NCI-H2196 treated with DMSO at 0.1 percent for 48 hours (cell line): ENCODE data around the gene NFE2L1.
"Not testable (repeated sequence)": the region's sequence is repeated elsewhere in the genome, so short reads cannot be mapped to it uniquely, and the experiment has no call there.

Source experiments
- DNase-seq: peaks from one replicate; lab custom pipeline; 2025; ENCODE audit not compliant: unreplicated experiment; lab: John Stamatoyannopoulos, UW

The NFE2L1 gene

DNA sequence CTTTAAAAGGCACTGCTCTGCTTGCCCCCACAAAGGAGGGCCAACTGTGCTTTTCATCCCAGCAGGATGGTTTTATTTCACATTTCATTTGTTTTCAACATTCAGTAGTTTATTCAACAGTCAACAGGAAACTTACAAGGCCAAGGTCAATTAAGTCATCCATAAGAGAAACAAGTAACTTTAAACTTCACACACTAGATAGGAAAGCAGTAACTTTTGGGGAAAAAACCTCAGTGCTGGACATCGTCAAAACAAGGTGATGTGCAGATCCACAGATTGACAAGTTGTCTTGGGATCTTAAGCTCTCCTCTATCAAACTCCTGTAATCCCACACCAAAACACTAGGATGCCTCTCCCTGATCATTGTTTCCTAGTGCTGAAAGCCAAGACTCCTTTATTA, 18.5 kb downstream of the NFE2L1 start:
- no peak for DNase-seq

DNA sequence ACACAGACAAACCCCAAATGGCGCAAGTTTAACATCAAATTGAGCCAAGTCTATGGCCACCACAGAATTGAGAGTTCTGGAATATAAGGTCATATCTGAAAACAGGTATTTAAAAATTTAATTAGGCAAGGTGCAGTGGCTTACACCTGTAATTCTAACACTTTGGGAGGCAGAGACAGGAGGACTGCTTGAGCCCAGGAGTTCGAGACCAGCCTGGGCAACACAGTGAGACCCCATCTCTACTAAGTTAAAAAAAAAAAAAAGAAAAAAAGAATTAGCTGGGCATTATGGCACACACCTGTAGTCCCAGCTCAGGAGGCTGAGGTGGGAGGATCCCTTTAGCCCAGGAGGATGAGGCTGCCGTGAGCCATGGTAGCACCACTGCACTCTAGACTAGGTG, 19.1 kb downstream of the NFE2L1 start:
- DNase-seq, result no peak

DNA sequence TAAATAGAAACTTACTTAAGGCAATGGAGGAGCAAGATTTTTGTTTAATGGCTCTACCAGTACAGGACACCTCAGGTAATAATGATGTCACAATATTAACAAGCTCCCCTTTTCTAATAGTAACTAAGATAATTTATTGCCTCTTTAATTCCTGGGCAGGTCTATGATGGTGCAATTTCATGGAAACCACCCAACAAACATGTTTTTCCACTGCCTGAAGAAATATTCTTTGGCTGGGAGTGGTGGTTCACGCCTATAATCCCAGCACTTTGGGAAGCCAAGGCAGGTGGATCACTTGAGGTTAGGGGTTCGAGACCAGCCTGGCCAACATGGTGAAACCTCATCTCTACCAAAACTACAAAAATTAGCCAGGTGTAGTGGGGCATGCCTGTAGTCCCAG, 19.6 kb downstream of the NFE2L1 start:
- not testable (repeated sequence) for DNase-seq

DNA sequence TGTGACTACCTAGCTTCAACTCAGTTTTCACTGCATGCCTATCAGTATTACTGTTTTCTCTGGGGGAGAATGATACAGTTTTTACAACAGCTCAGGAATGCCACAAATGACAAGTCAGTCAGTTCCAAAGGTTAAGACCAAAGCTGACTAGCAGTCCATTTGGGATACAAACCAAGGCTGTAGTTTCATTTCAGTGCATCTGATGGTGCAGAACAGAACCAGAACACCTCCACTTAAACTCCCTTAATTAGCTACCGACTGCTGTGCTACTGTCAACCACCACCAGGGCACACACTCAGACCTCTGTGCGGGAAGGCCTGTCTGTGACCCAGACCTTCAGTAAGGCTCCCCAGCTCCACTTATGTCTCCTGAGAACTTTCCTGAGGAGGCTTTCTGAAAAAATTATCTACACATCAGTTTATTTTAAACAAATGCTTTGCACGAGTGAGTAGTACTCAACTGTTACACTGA, 20.4 kb downstream of the NFE2L1 start:
- no peak for DNase-seq

DNA sequence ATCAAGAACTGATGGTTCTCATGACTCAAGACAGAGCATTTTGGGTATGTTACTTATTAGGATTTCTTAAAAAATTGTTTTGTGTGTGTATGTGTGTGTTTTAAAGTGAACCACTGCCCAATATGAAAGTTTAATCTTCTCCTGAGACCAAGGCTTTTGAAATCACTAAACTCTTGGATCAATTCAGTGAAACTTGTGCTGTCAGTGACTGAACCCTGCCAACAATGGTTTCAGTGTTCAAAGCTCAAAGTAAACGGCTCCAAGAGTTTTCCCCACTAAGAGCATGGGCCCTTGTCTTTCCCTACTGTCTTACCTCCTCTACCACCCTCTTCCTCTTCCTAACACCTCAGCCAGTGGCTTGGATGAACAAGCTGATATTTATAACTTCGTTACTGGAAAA, 22.0 kb downstream of the NFE2L1 start:
- no peak for DNase-seq

DNA sequence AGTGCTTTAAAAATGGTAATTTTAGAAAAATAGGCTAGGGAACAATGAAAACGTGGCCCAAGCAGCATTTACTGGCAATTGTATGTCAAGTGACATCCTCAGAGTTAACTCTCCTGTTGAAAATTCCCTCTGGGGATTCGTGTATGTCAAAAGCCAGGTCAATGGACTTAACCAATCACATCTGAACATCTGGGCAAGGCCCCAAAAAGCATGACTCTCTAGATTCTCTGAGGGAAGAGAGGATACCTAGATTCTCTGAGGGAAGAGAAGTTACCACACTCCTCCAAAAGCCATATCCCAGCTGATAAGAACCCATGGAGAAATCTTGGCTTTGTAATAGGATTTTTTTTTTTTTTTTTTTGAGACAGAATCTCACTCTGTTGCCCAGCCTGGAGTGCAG, 23.5 kb downstream of the NFE2L1 start:
- no peak for DNase-seq

DNA sequence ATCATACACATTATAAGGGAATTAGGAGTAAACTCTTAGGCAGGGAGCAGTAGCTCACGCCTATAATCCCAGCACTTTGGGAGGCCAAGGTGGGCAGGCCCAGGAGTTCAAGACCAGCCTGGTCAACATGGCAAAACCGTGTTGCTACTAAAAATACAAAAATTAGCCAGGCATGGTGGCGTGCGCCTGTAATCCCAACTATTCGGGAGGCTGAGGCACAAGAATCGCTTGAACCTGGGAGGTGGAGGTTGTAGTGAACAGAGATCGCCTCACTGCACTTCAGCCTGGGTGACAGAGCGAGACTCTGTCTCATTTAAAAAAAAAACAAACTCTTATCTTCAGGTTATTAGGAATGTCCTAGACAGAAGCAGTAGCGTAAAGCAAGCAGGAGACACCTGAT, 24.7 kb downstream of the NFE2L1 start:
- DNase-seq, result not testable (repeated sequence)

DNA sequence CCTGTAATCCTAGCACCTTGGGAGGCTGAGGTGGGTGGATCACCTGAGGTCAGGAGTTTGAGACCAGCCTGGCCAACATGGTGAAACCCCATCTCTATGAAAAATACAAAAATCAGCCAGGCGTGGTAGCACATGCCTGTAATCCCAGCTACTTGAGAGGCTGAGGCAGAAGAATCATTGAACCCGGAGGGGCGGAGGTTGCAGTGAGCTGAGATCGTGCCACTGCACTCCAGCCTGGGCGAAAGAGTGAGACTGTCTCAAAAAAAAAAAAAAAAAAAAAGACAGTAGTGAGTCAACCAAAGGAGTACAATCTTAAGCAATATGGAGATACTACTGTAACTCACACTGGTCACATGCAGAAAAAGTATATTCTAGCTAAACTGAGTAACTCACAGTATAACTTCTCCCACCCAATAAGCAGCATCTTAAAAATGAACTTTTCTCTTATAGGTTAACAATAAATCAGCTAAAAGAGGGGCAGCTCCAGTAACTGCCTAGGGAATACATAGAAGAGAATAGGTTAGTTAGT, 25.5 kb downstream of the NFE2L1 start:
- not testable (repeated sequence) for DNase-seq

DNA sequence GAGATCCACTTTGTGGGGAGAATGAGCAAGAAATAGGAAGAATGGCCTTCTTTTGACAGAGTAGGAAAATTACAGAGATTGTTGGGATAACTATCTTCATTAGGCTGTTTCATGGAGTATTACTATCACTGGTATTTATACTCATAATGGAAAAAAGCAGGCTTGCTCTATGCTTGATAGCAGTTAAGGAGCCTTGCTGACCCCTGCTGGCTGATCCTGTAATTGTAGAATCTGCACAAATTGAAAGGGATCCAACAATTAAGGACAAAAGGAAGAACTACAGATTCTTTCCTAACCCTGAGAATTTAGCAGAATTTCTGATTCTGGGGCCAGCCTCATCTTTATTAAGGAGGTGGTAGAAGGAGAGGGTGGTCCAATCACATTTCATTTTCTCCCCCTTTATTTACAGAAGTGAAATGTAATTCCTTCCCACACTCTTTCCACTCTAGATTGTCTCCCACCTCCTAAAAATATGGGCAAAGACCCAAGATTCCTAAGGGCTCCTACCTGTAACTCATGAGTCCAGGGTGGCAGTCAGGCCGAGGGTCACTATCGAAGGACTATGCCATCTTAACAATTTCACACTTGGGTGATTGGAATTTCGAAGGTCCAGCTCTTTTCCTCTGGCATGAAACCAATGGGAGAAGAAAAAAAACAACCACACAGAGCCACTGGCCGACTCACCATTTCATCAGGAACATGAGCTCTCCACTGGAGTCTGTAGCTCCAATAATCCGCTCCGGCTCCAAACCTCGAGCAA, 26.3 kb downstream of the NFE2L1 start:
- DNase-seq, result peak; percentile 54

DNA sequence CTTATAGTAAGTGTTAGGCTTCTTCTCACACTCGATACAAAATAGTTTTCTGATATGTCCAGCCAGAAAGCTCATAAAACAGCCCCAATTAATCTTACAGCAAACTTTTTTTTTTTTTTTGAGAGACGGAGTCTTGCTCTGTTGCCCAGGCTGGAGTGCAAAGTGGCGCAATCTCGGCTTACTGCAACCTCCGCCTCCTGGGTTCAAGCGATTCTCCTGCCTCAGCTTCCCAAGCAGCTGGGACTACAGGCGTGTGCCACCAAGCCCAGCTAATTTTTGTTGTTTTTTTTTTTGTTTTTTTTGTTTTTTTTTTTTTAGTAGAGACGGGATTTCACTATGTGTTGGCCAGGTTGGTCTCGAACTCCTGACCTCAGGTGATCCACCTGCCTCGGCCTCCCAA, 29.0 kb downstream of the NFE2L1 start:
- not testable (repeated sequence) for DNase-seq

DNA sequence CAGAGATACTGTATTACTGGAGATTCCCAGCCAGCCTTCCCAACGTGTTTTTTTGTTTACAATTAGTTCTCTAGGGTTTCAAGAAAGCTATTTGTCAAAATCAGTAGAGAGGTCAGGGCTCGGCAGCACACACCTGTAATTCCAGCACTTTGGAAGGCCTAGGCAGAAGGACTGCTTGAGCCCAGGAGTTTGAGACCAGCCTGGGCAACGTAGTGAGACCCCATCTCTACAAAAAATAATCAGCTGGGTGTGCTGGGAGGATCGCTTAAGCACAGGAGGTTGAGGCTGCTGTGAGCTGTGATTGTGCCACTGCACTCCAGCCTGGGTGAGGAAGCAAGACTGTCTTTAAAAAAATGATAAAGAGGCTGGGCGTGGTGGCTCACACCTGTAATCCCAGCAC, 33.7 kb downstream of the NFE2L1 start:
- DNase-seq, result no peak

DNA sequence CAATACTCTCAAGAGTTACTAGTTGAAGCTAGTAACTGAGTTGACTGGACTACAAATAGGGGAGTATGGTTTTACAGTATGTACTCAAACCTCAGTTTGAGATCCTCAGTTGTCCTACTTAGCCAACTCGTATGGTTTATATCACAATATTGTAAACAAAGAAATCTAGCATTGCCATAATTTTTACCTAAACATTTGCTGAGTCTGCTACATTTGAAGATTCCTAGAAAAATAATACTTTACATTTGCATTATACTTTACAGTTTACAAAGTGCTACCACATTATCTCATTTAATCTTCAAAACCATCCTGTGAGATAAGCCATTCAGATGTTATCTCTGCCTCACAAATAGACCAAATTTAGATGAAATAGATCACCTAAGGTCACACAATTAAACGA, 36.8 kb downstream of the NFE2L1 start:
- no peak for DNase-seq

DNA sequence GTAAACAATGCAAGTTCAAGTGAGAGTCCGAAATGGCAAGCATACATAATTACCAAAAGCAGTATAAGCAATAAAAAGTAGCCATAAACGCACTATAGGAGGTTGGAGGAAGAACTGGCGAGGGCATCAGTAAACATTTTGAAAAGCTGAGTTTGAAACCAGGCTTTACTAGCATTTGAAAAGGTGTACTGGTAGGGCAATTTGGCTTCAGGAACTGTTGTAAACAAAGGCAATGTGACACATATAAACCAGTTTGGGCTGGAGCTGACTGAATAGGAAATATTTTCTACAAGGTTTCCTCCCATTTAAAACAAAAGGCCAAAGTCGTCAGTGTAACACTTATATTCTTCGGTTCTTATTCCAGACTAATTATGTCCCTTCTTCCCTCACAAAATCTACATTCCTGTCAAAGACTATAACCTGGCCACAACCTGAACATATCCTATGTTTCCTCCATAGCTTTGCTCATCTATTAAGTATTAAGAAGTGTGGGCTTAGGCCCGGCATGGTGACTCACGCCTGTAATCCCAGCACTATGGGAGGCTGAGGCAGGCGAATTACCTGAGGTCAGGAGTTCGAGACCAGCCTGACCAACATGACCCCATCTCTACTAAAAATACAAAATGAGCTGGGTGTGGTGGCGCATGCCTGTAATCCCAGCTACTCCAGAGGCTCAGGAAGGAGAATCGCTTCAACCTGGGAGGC, 45.3 kb downstream of the NFE2L1 start:
- DNase-seq, result no peak

DNA sequence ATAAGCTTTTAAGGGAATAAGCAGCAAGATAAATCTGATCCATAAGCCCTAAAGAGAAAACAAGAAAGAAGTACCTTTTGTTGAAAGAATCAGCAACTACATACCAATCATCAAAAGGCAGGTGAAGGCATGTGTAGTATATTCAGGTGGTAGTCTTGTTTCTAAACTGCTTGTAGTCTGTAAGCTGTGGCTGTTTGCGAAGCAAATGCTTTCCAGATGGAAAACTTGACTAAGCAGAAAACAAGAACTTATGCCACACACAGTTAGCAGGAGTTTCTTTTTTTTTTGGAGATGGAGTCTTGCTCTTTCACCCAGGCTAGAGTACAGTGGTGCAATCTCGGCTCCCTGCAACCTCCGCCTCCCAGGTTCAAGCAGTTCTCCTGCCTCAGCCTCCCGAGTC, 47.5 kb downstream of the NFE2L1 start:
- no peak for DNase-seq

DNA sequence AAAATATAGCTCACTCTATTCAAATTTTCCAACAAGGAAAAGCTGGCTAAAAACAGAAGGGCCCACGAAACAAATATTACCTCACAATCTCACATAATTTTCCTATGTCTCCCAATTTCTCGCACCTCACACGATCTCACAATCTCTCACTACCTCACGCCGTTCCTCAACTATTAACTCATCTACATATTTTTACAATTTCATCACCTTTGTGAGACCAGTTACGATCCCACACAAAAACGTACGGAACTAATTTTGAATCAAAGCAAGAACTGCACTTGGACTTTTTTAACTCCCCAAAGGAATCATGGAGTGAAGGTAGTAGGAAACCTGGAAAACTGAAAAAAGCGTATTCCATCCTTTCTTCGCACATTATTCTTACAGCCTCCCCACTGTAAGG, 52.0 kb downstream of the NFE2L1 start:
- DNase-seq, result no peak

DNA sequence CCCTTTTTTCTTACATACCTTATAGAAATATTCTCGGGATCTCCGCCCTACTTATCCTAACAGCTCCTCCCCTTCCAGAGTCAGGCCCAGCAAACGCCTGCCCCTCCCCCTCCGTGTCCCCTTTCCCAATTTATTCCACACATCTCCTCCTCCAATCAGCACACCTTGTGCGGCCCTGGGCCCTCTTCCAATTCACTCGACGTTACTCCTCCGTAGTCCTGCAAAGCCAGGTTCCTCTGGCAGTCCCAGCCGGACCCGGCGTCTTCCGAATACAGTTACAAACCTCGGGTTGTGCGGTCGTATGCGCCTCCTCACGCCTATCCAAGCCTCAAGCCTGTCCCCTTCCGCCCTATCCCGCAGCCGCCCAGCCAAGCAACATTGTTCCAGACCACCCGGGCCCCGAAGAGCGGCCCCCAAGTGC, 52.4 kb downstream of the NFE2L1 start:
- peak; percentile 64 for DNase-seq

DNA sequence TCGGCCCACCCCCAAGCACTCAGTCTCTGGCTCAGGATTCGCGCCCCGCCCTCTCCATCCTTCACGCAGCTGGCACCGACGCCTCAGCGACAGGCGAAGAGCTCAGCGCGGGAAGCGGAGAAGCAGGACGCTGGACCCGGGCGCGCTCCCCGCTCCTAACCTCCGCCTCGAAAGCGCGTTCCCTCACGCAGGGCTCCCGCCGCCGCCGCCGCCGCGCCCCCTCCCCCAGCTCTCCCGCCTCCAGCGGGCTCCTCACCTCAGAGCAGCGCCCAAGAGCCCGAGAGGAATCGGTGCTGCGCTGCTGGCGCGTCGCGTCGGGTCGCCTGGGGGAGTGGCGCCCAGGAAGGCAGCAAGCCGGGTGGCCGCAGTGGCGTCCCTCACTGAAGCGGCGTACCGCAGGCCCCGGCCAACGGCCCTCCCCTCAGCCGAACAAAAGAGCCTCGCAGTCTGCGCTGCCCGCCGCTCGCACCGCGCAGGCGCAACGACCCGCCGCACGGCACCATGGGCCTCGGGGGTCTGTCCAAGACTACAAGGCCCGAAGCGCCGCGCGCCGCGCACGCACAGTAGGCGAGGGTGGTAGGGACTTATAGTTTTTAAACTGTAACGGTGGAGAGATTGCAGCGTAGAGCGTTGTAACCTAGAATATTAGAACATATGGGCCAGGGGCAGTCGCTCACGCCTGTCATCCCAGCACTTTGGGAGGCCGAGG, 53.0 kb downstream of the NFE2L1 start, which contains the start of gene CBX1:
CBX1 (minus strand) TSS at position 467 of the 709 bp plus-strand sequence. CDS start 24,474 bp downstream, outside the sequence.
- peak; percentile 92 for DNase-seq

DNA sequence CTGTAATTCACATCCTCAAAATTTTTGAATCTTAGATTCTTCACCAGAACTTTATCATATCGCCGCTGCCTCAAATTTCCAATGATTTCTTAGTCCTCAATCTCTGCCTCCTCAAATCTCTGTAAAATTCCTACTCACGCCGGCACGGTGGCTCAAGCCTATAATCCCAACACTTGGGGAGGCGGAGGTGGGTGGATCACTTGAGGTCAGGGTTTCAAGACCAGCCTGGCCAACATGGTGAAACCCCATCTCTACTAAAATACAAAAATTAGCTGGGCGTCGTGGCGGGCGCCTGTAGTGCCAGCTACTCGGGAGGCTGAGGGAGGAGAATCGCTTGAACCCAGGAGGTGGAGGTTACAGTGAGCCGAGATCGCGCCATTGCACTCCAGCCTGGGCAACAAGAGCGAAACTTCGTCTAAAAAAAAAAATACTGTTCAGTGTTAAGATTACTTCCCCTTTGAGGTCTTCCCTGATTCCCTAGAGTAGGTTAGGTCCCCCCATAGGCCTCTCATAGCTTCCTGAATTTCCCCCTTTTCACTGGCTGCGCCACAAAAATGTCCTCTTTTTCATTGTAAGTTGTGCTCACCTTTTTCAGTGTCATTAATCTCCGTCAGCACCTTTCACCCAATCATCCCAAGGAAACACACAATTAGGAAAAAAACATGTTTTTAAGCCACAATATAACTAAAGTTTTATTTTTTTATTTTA, 54.0 kb downstream of the NFE2L1 start:
- no peak for DNase-seq

DNA sequence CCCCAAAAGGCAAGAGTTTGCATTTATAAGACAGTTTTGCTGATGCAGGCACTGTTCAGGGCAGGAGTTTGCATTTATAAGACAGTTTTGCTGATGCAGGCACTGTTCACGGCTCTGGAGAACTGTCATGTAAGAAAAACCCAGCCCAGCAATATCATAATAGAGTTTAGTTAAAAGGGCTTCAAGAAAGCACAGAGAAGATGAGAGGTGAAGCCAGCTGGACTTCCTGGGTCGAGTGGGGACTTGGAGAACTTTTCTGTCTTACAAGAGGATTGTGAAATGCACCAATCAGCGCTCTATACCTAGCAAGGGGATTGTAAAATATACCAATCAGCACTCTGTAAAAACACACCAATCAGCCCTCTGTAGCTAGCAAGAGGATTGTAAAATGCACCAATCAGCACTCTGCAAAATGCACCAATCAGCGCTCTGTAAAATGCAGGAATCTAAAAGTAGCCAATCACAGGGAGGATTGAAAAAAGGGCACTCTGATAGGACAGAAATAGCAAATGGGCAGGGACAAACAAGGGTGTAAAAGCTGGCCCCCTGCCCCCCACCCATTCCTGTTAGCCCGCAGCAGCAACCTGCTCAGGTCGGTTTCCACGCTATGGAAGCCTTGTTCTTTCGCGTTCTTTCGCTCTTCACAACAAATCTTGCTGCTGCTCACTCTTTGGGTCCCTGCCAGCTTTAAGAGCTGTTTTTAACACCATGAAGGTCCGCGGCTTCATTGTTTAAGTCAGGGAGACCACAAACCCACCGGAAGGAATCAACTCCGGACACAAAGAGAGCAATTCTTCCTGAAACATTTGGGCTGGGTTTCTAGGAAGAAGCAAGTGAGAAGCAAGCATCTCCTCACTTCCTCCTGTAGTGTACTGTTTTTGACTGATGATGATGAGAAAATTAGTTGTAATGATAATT, 54.9 kb downstream of the NFE2L1 start:
- DNase-seq, result no peak

DNA sequence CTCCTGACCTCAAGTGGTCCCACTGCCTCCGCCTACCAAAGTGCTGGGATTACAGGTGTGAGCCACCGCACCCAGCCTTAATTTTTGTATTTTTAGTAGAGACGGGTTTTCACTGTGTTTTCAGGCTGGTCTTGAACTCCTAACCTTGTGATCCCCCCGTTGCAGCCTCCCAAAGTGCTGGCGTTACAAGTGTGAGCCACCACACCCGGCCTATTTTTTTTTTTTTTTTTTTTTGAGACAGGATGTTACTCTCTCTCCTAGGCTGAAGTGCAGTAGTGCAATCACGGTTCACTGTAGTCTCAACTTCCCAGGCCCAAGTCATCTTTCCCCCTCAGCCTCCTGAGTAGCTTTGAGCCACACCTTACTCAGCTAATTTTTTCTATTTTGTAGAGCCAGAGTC, 56.3 kb downstream of the NFE2L1 start:
- DNase-seq, result no peak
